COLO668 (cell line): ENCODE data around the gene BCL7A.
"Not testable (repeated sequence)": the region's sequence is repeated elsewhere in the genome, so short reads cannot be mapped to it uniquely, and the experiment has no call there.

Experiments used
- DNase-seq: peaks from one replicate; lab custom pipeline; 2025; ENCODE audit not compliant: unreplicated experiment; lab: John Stamatoyannopoulos, UW

Gene BCL7A

GRCh38 chr12:122021822-122022392 lies at the start of gene BCL7A:
TSS of gene BCL7A (plus strand) at chr12:122021884. CDS start at chr12:122022092, 208 bp downstream.
- peak; percentile 90 for DNase-seq

- no peak for DNase-seq
Observed at GRCh38 chr12:121974026-121974985, 47.4 kb upstream of the BCL7A start.

- no peak for DNase-seq
Observed at GRCh38 chr12:121975021-121975420, 46.7 kb upstream of the BCL7A start.

- no peak for DNase-seq
Observed at GRCh38 chr12:121976950-121977349, 44.7 kb upstream of the BCL7A start.

GRCh38 chr12:121980191-121980891 lies 41.3 kb upstream of the BCL7A start:
- DNase-seq = no peak

- no peak for DNase-seq
Observed at GRCh38 chr12:121980892-121981272, 40.8 kb upstream of the BCL7A start.

- DNase-seq = no peak
Observed at GRCh38 chr12:121981456-121981855, 40.2 kb upstream of the BCL7A start.

- no peak for DNase-seq
Observed at GRCh38 chr12:121982950-121983349, 38.7 kb upstream of the BCL7A start.

- DNase-seq = no peak
Observed at GRCh38 chr12:121983536-121984210, 38.0 kb upstream of the BCL7A start.

- no peak for DNase-seq
Observed at GRCh38 chr12:121986489-121987245, 35.0 kb upstream of the BCL7A start.

GRCh38 chr12:121988519-121988918 lies 33.2 kb upstream of the BCL7A start:
- DNase-seq = not testable (repeated sequence)

- DNase-seq = no peak
Observed at GRCh38 chr12:121989276-121990113, 32.2 kb upstream of the BCL7A start.

- no peak for DNase-seq
Observed at GRCh38 chr12:121990114-121990647, 31.5 kb upstream of the BCL7A start.

- no peak for DNase-seq
Observed at GRCh38 chr12:121990692-121991603, 30.7 kb upstream of the BCL7A start.

GRCh38 chr12:121992059-121992879 lies 29.4 kb upstream of the BCL7A start:
- no peak for DNase-seq

GRCh38 chr12:121996050-121996944 lies 25.4 kb upstream of the BCL7A start:
- DNase-seq = no peak
